GM18502 (cell line): ENCODE results near the gene PTPRN2.
"Not testable (repeated sequence)": the region's sequence is repeated elsewhere in the genome, so short reads cannot be mapped to it uniquely, and the experiment has no call there.

ENCODE experiments used
- ATAC-seq: cut with Tn5 transposase; IDR thresholded peaks from one replicate; pipeline ENCODE4 v1.9.1; 2021; ENCODE audit warnings: mild to moderate bottlenecking; ENCODE audit not compliant: unreplicated experiment, poor library complexity

PTPRN2 gene

GRCh38 chr7:157993406-157994105, 594.1 kb downstream of the PTPRN2 start:
- no peak for ATAC-seq

GRCh38 chr7:157992511-157993160, 595.0 kb downstream of the PTPRN2 start:
- no peak for ATAC-seq

GRCh38 chr7:157991761-157992160, 595.9 kb downstream of the PTPRN2 start:
- ATAC-seq: no peak

- no peak for ATAC-seq
Observed at GRCh38 chr7:157991351-157991750, 596.3 kb downstream of the PTPRN2 start.

GRCh38 chr7:157990881-157991250, 596.8 kb downstream of the PTPRN2 start:
- no peak for ATAC-seq

- no peak for ATAC-seq
Observed at GRCh38 chr7:157990226-157990880, 597.3 kb downstream of the PTPRN2 start.

- ATAC-seq: no peak
Observed at GRCh38 chr7:157989589-157989988, 598.0 kb downstream of the PTPRN2 start.

- ATAC-seq: no peak
Observed at GRCh38 chr7:157987906-157988305, 599.7 kb downstream of the PTPRN2 start.

- no peak for ATAC-seq
Observed at GRCh38 chr7:157986051-157986450, 601.6 kb downstream of the PTPRN2 start.

GRCh38 chr7:157985636-157986035, 602.0 kb downstream of the PTPRN2 start:
- no peak for ATAC-seq

GRCh38 chr7:157984423-157985163, 603.0 kb downstream of the PTPRN2 start:
- ATAC-seq: no peak

- no peak for ATAC-seq
Observed at GRCh38 chr7:157983502-157984422, 603.9 kb downstream of the PTPRN2 start.

- no peak for ATAC-seq
Observed at GRCh38 chr7:157981778-157982177, 605.8 kb downstream of the PTPRN2 start.

GRCh38 chr7:157980774-157981173, 606.8 kb downstream of the PTPRN2 start:
- ATAC-seq: no peak

GRCh38 chr7:157980341-157980731, 607.3 kb downstream of the PTPRN2 start:
- not testable (repeated sequence) for ATAC-seq

- ATAC-seq: no peak
Observed at GRCh38 chr7:157979636-157980340, 607.8 kb downstream of the PTPRN2 start.

GRCh38 chr7:157978766-157979165, 608.9 kb downstream of the PTPRN2 start:
- no peak for ATAC-seq

- ATAC-seq: no peak
Observed at GRCh38 chr7:157977717-157978496, 609.7 kb downstream of the PTPRN2 start.
